HG02588 (cell line): ENCODE data around the gene TEX2.

ENCODE experiments used
- ATAC-seq: cut with Tn5 transposase; IDR thresholded peaks from one replicate; pipeline ENCODE4 v1.9.1; 2021; ENCODE audit warnings: mild to moderate bottlenecking, moderate library complexity; ENCODE audit not compliant: unreplicated experiment

The TEX2 gene, protein sequence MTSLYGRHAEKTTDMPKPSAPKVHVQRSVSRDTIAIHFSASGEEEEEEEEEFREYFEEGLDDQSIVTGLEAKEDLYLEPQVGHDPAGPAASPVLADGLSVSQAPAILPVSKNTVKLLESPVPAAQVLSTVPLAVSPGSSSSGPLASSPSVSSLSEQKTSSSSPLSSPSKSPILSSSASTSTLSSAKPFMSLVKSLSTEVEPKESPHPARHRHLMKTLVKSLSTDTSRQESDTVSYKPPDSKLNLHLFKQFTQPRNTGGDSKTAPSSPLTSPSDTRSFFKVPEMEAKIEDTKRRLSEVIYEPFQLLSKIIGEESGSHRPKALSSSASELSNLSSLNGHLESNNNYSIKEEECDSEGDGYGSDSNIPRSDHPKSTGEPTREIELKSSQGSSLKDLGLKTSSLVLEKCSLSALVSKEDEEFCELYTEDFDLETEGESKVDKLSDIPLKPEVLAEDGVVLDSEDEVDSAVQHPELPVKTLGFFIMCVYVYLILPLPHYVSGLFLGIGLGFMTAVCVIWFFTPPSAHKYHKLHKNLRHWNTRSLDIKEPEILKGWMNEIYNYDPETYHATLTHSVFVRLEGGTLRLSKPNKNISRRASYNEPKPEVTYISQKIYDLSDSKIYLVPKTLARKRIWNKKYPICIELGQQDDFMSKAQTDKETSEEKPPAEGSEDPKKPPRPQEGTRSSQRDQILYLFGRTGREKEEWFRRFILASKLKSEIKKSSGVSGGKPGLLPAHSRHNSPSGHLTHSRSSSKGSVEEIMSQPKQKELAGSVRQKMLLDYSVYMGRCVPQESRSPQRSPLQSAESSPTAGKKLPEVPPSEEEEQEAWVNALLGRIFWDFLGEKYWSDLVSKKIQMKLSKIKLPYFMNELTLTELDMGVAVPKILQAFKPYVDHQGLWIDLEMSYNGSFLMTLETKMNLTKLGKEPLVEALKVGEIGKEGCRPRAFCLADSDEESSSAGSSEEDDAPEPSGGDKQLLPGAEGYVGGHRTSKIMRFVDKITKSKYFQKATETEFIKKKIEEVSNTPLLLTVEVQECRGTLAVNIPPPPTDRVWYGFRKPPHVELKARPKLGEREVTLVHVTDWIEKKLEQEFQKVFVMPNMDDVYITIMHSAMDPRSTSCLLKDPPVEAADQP

DNA sequence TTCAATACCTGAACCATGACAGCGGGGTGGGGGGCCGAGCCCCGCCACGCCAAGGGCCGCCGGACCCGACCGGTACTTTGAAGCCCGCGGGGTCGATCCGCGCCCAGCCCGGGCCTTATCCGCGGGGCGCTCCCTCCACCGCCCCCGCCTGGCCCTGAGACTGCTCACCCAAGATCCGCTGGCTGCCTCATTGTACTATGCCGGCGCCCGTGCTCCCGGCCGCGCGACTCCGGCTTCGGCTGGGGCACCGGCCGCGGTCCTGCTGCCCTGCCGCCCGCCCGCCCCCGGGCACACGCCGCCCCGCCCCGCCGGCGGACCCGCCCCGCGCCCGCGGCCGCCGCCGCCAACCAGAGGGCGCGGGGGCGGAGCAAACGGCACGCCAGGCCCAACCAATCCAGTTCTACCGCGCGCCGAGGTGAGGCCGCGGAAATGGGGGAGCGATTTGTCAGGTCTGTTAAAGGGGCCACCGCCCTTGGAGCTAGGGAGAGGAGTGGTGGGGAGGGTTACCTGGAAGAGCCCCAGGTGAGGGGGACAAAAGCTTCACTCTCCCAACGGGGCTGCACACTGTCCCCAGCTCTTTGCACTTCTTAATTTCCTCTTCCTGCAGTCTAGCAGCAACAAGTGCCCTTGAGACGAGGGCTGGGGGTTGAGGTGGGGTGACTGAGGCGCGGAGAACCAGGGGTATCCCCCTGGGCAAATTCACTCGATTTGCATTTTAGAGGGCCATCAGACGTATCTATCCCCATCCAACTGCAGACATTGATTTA is at the start of gene TEX2:
TEX2 (minus strand) TSS at position 261 of the 767 bp plus-strand sequence. CDS start 49,043 bp downstream, outside the sequence.
- peak; percentile 90 for ATAC-seq

DNA sequence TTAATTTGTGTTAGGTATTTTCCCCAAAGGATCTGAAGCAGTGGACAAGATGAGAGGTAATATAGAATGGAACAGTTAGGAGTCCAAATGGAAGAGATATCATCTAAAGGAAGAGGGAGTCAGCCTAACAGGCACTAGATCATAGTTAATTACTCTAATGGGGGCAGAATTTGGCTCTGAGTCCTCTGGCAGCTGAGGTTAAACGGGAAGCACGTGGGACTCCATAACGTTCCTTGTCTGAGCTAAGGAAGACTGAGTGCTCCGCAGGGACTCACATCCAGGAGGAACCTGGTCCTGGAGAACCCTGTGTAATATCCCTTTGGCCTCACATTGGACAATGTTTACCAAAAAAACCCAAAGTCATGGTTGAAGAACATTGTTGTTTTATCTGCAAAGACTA is 46.6 kb upstream of the TEX2 start:
- ATAC-seq, result no peak

DNA sequence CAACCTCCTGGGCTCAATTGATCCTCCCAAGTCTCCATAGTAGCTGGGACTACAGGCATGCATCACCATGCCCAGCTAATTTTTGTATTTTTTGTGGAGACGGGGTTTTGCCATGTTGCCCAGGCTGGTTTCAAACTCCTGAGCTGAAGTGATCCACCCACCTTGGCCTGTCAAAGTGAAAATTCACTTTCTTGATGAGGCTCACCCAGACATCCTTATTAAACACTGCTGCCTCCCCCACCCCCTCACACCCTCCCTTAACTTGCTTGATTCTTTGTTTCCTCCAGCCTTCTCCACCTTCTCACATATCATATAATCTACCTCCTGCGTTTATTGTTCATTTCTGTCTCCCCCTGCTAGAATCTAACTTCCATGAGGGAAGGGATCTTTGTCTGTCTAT is 46.0 kb upstream of the TEX2 start:
- ATAC-seq, result no peak

GRCh38 chr17:64306850-64307463 is 43.9 kb upstream of the TEX2 start:
- ATAC-seq, result no peak

DNA sequence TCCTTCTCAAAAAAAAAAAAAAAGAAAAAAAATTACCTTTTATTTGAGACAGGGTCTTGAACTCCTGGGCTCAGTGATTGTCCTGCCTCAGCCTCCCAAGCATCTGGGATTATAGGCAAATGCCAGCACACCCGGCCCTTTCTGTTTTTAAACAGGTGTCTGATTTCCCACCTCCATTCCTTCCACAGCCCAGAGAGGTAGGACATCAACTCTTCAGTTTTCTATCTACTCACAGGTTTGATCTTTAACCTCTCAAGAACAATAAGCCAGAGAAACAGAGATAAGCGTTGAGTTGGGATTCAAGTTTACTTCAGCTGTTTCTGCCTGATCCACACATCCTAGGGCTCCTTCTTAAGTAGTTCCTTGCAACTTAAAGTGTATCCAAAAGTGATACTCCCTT is 41.5 kb upstream of the TEX2 start:
- ATAC-seq, result no peak

GRCh38 chr17:64300699-64300965 is 37.6 kb upstream of the TEX2 start:
- ATAC-seq, result no peak

- no peak for ATAC-seq
Measured at GRCh38 chr17:64297467-64298088, 34.5 kb upstream of the TEX2 start.

DNA sequence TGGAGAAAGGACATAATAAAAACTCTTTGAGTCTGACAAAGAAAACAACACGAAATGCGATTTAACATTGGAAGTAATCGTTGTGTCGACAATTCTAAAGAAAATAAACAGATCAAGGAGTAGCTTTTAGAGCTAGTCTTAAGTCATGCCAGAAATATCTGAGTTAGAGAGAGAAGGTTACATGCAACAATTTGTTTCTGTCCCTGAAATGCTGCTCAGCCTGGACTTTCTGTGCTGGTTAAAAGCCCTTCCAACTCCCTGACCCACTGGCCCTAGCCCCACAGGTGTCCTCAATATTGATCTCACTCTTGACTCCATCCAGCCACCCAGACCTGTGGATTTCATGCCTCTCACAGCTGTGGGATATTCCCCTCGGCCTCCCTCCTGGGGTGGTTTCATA is 33.2 kb upstream of the TEX2 start:
- ATAC-seq, result no peak

DNA sequence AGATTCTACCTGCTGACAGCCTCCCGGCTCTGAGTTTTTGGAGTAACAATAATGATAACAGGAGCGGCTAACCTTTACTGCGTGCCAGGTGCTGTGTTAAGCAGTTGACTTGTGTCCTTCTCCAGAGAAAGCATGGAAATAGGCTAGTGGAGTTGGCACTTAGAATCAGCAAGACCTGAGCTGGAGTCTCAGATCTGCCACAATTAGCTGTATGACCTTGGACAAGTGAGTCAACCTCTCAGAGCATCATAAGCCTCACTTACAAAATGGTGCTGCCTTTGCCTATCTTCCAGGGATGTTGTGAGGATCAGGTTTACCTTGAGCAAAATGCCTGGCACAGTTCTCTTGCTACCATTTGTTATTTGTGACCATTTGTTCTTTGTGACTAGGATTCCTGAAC is 32.1 kb upstream of the TEX2 start:
- no peak for ATAC-seq

- ATAC-seq, result no peak
Measured at GRCh38 chr17:64291268-64291851, 28.3 kb upstream of the TEX2 start.

DNA sequence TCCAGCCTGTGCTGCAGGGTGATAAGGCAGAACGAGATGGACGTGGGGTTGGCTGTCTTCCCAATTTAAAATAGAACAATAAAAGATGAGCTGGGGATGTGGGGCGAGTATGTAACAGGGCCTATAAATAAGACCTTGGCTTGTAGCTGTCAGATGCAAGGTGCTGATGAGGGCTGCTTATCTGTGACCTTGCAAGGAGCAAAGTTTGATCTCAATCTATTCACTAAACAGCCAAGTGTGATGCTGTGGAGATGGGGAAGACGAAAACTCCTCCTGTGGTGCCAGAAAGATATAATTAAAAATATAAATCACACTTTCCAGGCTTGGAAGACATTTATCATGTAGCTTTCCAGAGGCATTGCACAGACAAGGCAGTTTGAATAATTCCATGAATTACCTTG is 26.7 kb upstream of the TEX2 start:
- ATAC-seq, result no peak

DNA sequence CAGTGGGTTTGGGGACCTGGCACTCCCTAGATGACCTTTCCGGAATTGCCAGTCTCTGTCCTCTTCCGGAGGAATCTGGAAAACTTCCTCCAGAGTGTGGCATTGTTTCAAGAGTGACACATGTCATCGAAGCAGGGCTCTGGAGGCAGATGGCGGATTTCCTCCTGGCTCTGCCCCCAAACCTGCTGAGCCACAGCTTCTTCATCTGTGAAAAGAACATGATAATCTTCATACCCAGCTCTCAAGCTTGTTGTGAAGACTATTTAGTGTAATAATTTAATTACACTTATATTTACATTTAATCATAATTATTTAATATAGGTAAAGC is 19.7 kb upstream of the TEX2 start:
- ATAC-seq, result no peak

DNA sequence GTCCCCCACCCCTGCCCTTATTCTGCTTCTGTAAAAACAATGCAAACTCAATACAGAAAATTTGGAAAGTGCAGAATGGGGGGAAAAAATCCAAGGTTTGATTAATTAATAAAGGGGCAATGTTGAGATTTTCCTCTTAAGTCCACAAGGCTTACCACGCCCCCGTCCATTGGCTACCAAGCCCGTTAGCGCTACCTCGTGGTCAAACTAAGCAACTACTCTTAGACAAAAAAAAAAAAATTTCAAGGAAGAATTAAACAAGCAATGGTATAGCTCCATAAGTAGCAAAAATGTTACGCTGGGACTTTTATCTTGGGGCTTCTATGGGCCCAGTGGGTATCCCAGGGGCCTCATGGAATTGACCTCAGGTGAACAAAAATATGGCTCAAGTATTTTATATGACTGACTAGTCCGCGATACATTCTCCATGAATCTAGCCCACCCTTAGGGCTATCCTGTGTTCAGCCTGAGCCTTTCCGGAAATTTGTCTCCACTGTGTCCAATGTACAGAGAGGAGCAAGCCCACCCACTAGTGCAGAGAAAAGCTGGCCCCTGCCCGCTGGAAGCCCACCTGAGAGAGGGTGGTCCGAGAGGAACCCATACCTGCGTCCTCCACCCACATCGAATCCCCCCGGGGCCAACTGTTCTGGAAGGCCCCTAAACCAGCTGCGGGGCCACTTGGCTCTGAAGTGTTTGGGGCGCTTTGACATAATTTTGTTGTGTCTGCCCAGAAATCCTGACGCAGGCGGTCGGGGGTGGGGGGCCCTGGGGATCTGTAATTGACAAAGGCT is 19.1 kb upstream of the TEX2 start:
- ATAC-seq, result no peak

- ATAC-seq, result no peak
Measured at GRCh38 chr17:64278614-64279013, 15.6 kb upstream of the TEX2 start.

DNA sequence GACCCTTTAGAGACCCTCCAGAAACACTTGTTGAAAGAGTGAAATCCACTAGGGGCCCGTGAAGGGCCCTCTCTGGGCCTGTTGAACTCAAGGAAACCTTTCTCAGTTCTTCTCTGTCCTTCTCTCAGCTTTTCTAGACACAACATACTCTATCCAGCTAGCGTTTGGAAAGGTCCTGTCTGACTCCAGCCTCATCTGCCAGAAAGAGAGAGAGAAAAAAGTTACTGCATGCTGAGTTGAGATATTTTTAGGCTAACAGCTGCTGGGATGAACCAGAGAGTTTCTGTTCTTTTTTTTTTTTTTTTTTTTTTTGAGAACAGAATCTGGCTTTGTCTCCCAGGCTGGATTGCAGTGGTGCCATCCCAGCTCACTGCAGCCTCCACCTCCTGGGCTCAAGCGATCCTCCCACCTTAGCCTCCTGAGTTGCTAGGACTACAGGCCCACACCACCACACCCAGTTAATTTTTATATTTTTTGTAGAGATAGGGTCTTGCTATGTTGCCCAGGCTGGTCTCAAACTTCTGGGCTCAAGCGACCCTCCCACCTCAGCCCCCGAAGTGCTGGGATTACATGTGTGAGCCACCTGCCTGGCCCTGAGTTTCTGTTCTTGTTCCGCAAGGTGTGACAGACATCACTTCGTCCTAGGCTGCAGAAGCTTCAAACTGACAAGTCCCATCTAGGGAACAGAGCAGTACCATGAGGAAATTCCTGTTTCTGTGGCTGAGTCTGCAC is 14.9 kb upstream of the TEX2 start:
- no peak for ATAC-seq

GRCh38 chr17:64276961-64277505 is 14.0 kb upstream of the TEX2 start:
- no peak for ATAC-seq

GRCh38 chr17:64275016-64275415 is 12.0 kb upstream of the TEX2 start:
- no peak for ATAC-seq

GRCh38 chr17:64273006-64273405 is 9.9 kb upstream of the TEX2 start:
- ATAC-seq, result no peak
